B cell (primary cell): ENCODE measurements around the gene ANTKMT. TPM values are rescaled to one million over a fixed set of nuclear protein-coding genes. Genes with fewer than 3 reads are reported as not detected.
A peak's percentile ranks its signal among the peaks of the same experiment; 100 is the strongest.

Experiments
- ATAC-seq: fragments of 200-7000 bp; cut with Tn5 transposase; one replicate; pipeline ENCODE4 v1.10.0; 2021; ENCODE audit warnings: low read depth, mild to moderate bottlenecking, moderate number of reproducible peaks, moderate library complexity
- CTCF ChIA-PET: fragments of 350-600 bp; sonication (Branson Sonifier 250); formaldehyde crosslinking; loops from one replicate; lab custom pipeline; 2021; ENCODE audit warnings: antibody characterized with exemption, inconsistent platforms; lab: Charles Lee
- POLR2A ChIA-PET: fragments of 350-600 bp; sonication (Branson Sonifier 250); formaldehyde crosslinking; loops from one replicate; lab custom pipeline; 2021; ENCODE audit warnings: antibody characterized with exemption; lab: Charles Lee
- DNase-seq: peaks from one replicate; pipeline ENCODE4 v3.0.0; 2013
- H2AFZ ChIP-seq: 2 replicates; pipeline ENCODE4 v1.6.1; 2012; ENCODE audit warnings: mild to moderate bottlenecking, low read depth, low read length; ENCODE audit not compliant: insufficient read depth, poor library complexity, severe bottlenecking
- H3K27ac ChIP-seq, 2 donors: 1 replicate in 1 of 2; 2 replicates in 1 of 2; pipeline ENCODE4 v1.5.1; 2012 to 2013; ENCODE audit warnings: low read length in 2 of 2, mild to moderate bottlenecking in 2 of 2, moderate library complexity in 1 of 2
- H3K27me3 ChIP-seq, 4 experiments: fragments of 200-600 bp in 1 of 4; sonication (generic) in 1 of 4; replicated peaks in 1 of 4; 1 replicate in 2 of 4; 2 replicates in 2 of 4; pipeline versions ENCODE4 v1.6.1 to v1.7.0; 2013 to 2016; ENCODE audit warnings: low read length in 3 of 4, mild to moderate bottlenecking in 2 of 4, mixed read lengths in 1 of 4, moderate library complexity in 1 of 4; ENCODE audit not compliant: insufficient read depth in 4 of 4, control insufficient read depth in 3 of 4; ENCODE audit errors: control extremely low read depth in 1 of 4
- H3K36me3 ChIP-seq, 2 experiments: replicated peaks in 1 of 2; 1 replicate in 1 of 2; 2 replicates in 1 of 2; pipeline versions ENCODE4 v1.6.1 to v1.7.1; 2013; ENCODE audit warnings: low read length in 1 of 2; ENCODE audit not compliant: insufficient read depth in 2 of 2, control insufficient read depth in 1 of 2; ENCODE audit errors: control extremely low read depth in 1 of 2, extremely low read depth in 1 of 2
- H3K4me1 ChIP-seq, 2 donors: fragments of 200-600 bp in 1 of 2; sonication (generic) in 1 of 2; 1 replicate in 1 of 2; 2 replicates in 1 of 2; pipeline versions ENCODE4 v1.5.1 to v1.6.1; 2013 to 2017; ENCODE audit warnings: low read length in 2 of 2; ENCODE audit not compliant: control insufficient read depth in 2 of 2, insufficient read depth in 2 of 2
- H3K4me2 ChIP-seq: replicated peaks from 2 replicates; pipeline ENCODE3; 2012; ENCODE audit warnings: mild to moderate bottlenecking, low read depth, low read length; ENCODE audit not compliant: poor library complexity, severe bottlenecking
- H3K4me3 ChIP-seq, 5 experiments: fragments of 200-600 bp in 1 of 5; sonication (generic) in 1 of 5; 1 replicate in 3 of 5; 2 replicates in 2 of 5; pipeline versions ENCODE4 v1.5.1 to v1.7.0; 2011 to 2016; ENCODE audit warnings: low read length in 4 of 5, mild to moderate bottlenecking in 4 of 5, low read depth in 2 of 5, control low read depth in 1 of 5, moderate library complexity in 1 of 5; ENCODE audit not compliant: insufficient read depth in 1 of 5; ENCODE audit errors: control extremely low read depth in 1 of 5, extremely low read depth in 1 of 5
- H3K79me2 ChIP-seq: fragments of 200-600 bp; sonication (generic); one replicate; pipeline ENCODE4 v1.6.0; 2016; ENCODE audit warnings: low read length; ENCODE audit not compliant: control insufficient read depth, insufficient read depth
- H3K9ac ChIP-seq: fragments of 200-600 bp; sonication (generic); 2 replicates; pipeline ENCODE4 v1.6.1; 2017; ENCODE audit warnings: mild to moderate bottlenecking, low read length, moderate library complexity
- H3K9me3 ChIP-seq, 3 donors: one replicate each; pipeline versions ENCODE4 v1.6.1 to v1.7.1; 2013; ENCODE audit warnings: low read length in 2 of 3; ENCODE audit not compliant: control insufficient read depth in 2 of 3, insufficient read depth in 1 of 3; ENCODE audit errors: control extremely low read depth in 1 of 3
- H4K20me1 ChIP-seq: 2 replicates; pipeline ENCODE4 v1.6.0; 2012; ENCODE audit warnings: mild to moderate bottlenecking, low read length; ENCODE audit not compliant: insufficient read depth, control insufficient read depth, poor library complexity, severe bottlenecking
- H3K27ac Mint-ChIP-seq: one replicate; pipeline ENCODE4 v1.8.0; 2021; ENCODE audit warnings: mixed read lengths
- H3K27me3 Mint-ChIP-seq: one replicate; pipeline ENCODE4 v1.8.0; 2021; ENCODE audit warnings: mixed read lengths
- H3K4me1 Mint-ChIP-seq: one replicate; pipeline ENCODE4 v1.8.0; 2021; ENCODE audit warnings: mixed read lengths
- H3K4me3 Mint-ChIP-seq: one replicate; pipeline ENCODE4 v1.8.0; 2021; ENCODE audit warnings: mixed read lengths
- H3K9me3 Mint-ChIP-seq: one replicate; pipeline ENCODE4 v1.8.0; 2022; ENCODE audit warnings: mixed read lengths; ENCODE audit not compliant: insufficient read depth
- CTCF ChIP-seq: fragments of 200-600 bp; IDR thresholded peaks from one replicate; pipeline ENCODE4 v1.8.0; 2022; ENCODE audit warnings: antibody characterized with exemption, mild to moderate bottlenecking
- EZH2 ChIP-seq: IDR thresholded peaks from 2 replicates; pipeline ENCODE4 v1.6.1; 2012; ENCODE audit warnings: borderline replicate concordance, low read depth, mild to moderate bottlenecking, moderate library complexity, low read length; ENCODE audit not compliant: insufficient read depth, poor library complexity, severe bottlenecking
- WGBS: methylation state at CpG from one replicate; pipeline ENCODE4 v1.1.5; 2013; ENCODE audit warnings: missing lambda C conversion rate; ENCODE audit not compliant: insufficient coverage; 5-methylcytosine and 5-hydroxymethylcytosine counted together
- intact Hi-C: fragments of 100-400 bp; cut with micrococcal nuclease; formaldehyde crosslinking; loops from one replicate; pipeline ENCODE4 v1.10.0; 2022
- polyA plus RNA-seq: library from polyadenylated mRNA; depleted of rRNA; stranded (reverse); fragments of >200 nt; gene quantifications from 2 replicates; pipeline ENCODE4 v1.2.3, GENCODE V29; 2012
- total RNA-seq, 2 donors: library from RNA; stranded (reverse); fragments of 120-200 nt in 1 of 2; gene quantifications; 1 replicate in 1 of 2; 2 replicates in 1 of 2; pipeline versions ENCODE4 v1.2.3 to v1.2.4, GENCODE V29; 2013 to 2022

The ANTKMT gene
- total and polyA plus RNA-seq, 2 donors (not counting 1 experiment from before 2014, with no cell fraction given) = 41.0 to 54.1 TPM

GRCh38 chr16:676913-677312 lies 44.0 kb upstream of the ANTKMT start:
- TF ChIP-seq EZH2 = no peak
- no peak for TF ChIP-seq CTCF
- POLR2A ChIA-PET = no interaction called here
- no peak overlapping the region for H3K27ac Mint-ChIP-seq
- no peak overlapping the region for H3K4me3 Mint-ChIP-seq
- H3K27me3 Mint-ChIP-seq = peaks cover 6% of the 10 kb centered on the region
- peaks cover 13% of the 10 kb centered on the region for H4K20me1 ChIP-seq
- peaks cover 0 to 7% (median 0%) of the 10 kb centered on the region in 3 donors for H3K9me3 ChIP-seq
- DNase-seq (peak; percentile 56), ATAC-seq (no peak)
- peaks cover 12% of the 10 kb centered on the region for H3K79me2 ChIP-seq
- intact Hi-C loops = loop anchor here (5.0 kb wide), 1 partner anchor 1000 kb away; the partner anchor contains the start of gene JPT2
- 77% methylated on average over 23 of the region's 23 CpGs for WGBS
- H3K27me3 ChIP-seq = peaks cover 0 to 25% (median 11%) of the 10 kb centered on the region in 4 experiments
- H3K36me3 ChIP-seq = peaks cover 0 to 17% of the 10 kb centered on the region in 2 experiments
- peak overlapping the region; percentile 12 for H3K4me2 ChIP-seq
- H2AFZ ChIP-seq = no peak overlapping the region
- CTCF ChIA-PET = no interaction called here
- H3K9me3 Mint-ChIP-seq = no peaks in the 10 kb centered on the region
- no peak overlapping the region for H3K9ac ChIP-seq
- H3K4me1 ChIP-seq = peaks cover 22 to 45% of the 10 kb centered on the region in 2 donors
- H3K4me1 Mint-ChIP-seq = peaks cover 35% of the 10 kb centered on the region
- H3K27ac ChIP-seq = no peak overlapping the region
- no peak overlapping the region for H3K4me3 ChIP-seq

- ATAC-seq = no peak
- Histone ChIP-seq H3K9ac (no peak overlapping the region), H3K36me3 (peaks cover 0 to 18% of the 10 kb centered on the region in 2 experiments), H3K79me2 (peaks cover 18% of the 10 kb centered on the region), H3K4me1 (peaks cover 22 to 49% of the 10 kb centered on the region in 2 donors), H2AFZ (no peak overlapping the region), H3K4me3 (no peak overlapping the region), H3K27me3 (peaks cover 0 to 25% (median 11%) of the 10 kb centered on the region in 4 experiments), H4K20me1 (peaks cover 19% of the 10 kb centered on the region), H3K4me2 (peak overlapping the region; percentile 12), H3K9me3 (peaks cover 0 to 7% (median 0%) of the 10 kb centered on the region in 3 donors), H3K27ac (no peak overlapping the region)
- Mint-ChIP-seq H3K27me3 (peaks cover 6% of the 10 kb centered on the region), H3K4me1 (peaks cover 39% of the 10 kb centered on the region), H3K27ac (no peak overlapping the region), H3K4me3 (no peak overlapping the region), H3K9me3 (no peaks in the 10 kb centered on the region)
- intact Hi-C loops = loop anchor here (2.0 to 5.0 kb wide), 2 partner anchors 89 to 1000 kb away; partner anchors contain the start of gene JPT2
- ChIA-PET POLR2A (no interaction called here), CTCF (no interaction called here)
- TF ChIP-seq EZH2 (no peak), CTCF (no peak)
- DNase-seq = no peak
- WGBS = 76% methylated on average over 53 of the region's 57 CpGs
Observed at GRCh38 chr16:677316-678190, 43.4 kb upstream of the ANTKMT start.
